Heart left ventricle (tissue), 16 donors: ENCODE measurements around the gene PCTP. TPM values are rescaled to one million over a fixed set of nuclear protein-coding genes. Genes with fewer than 3 reads are reported as not detected.
A peak's percentile ranks its signal among the peaks of the same experiment; 100 is the strongest.

Experiments
- ATAC-seq, 4 donors: fragments of 200-7000 bp; cut with Tn5 transposase; one replicate each; pipeline ENCODE4 v1.9.1; 2020 to 2022; ENCODE audit warnings: moderate library complexity in 4 of 4, mild to moderate bottlenecking in 3 of 4, moderate number of reproducible peaks in 1 of 4
- DNase-seq, 5 donors: peaks; one replicate each; pipeline ENCODE4 v3.0.0-alpha.2; 2020
- H3K27ac ChIP-seq, 12 donors: fragments of 200-600 bp; sonication (generic) in 4 of 12; one replicate each; pipeline versions ENCODE4 v1.5.0 to v1.8.0; 2016 to 2022; ENCODE audit warnings: mild to moderate bottlenecking in 2 of 12
- H3K27me3 ChIP-seq, 9 donors: fragments of 200-600 bp; sonication (generic) in 2 of 9; one replicate each; pipeline versions ENCODE4 v1.5.1 to v1.8.0; 2016 to 2022; ENCODE audit warnings: mild to moderate bottlenecking in 3 of 9
- H3K36me3 ChIP-seq, 9 donors: fragments of 200-600 bp; sonication (generic) in 2 of 9; one replicate each; pipeline versions ENCODE4 v1.5.0 to v1.8.0; 2018 to 2022; ENCODE audit warnings: mild to moderate bottlenecking in 2 of 9
- H3K4me1 ChIP-seq, 12 donors: fragments of 200-600 bp; sonication (generic) in 4 of 12; one replicate each; pipeline versions ENCODE4 v1.5.0 to v1.8.0; 2016 to 2022; ENCODE audit warnings: mild to moderate bottlenecking in 3 of 12
- H3K4me3 ChIP-seq, 12 donors: fragments of 200-600 bp; sonication (generic) in 4 of 12; one replicate each; pipeline versions ENCODE4 v1.5.0 to v1.8.0; 2017 to 2022; ENCODE audit warnings: mild to moderate bottlenecking in 9 of 12, moderate library complexity in 4 of 12
- H3K9me3 ChIP-seq, 12 donors: fragments of 200-600 bp; sonication (generic) in 4 of 12; one replicate each; pipeline versions ENCODE4 v1.5.0 to v1.8.0; 2016 to 2022; ENCODE audit warnings: mild to moderate bottlenecking in 1 of 12
- POLR2A ChIP-seq, 2 donors: fragments of 450-650 bp; IDR thresholded peaks; one replicate each; pipeline ENCODE4 v1.6.1; 2017; ENCODE audit warnings: antibody characterized with exemption in 2 of 2, mild to moderate bottlenecking in 2 of 2, moderate library complexity in 2 of 2
- WGBS, 4 donors: extraction: QIAGEN DNeasy Blood & Tissue Kit in 2 of 4; methylation state at CpG; one replicate each; pipeline versions ENCODE4 v1.1.5 to v1.1.7; 2013 to 2018; 5-methylcytosine and 5-hydroxymethylcytosine counted together
- intact Hi-C, 10 donors: fragments of 100-400 bp; cut with DNase I; formaldehyde crosslinking; loops; one replicate each; pipeline versions ENCODE4 v1.11.1 to v1.14.2; 2022
- long read RNA-seq, 3 donors: library from polyadenylated mRNA; unstranded; transcript quantifications; one replicate each; pipeline ENCODE4 v2.0.0, GENCODE V29; 2020 to 2021
- polyA plus RNA-seq, 2 donors: library from polyadenylated mRNA; stranded (reverse); fragments of 200-250 nt; gene quantifications; one replicate each; pipeline ENCODE4 v1.2.3, GENCODE V29; 2013
- total RNA-seq, 9 donors: library from RNA; depleted of rRNA in 2 of 9; stranded (reverse); fragments of >200 nt in 2 of 9; fragmentation: NEBNext Ultra II Directional in 3 of 9; extraction: Animal tissue kit (Norgen Biotek cat#: 25700) in 3 of 9; gene quantifications; one replicate each; pipeline versions ENCODE4 v1.1.0 to v1.2.4, GENCODE V29; 2016 to 2023
- TF ChIP-seq, protein P1 (sequence below), 12 donors: fragments of 200-600 bp; sonication (generic) in 4 of 12; IDR thresholded peaks; one replicate each; pipeline versions ENCODE4 v1.5.0 to v1.8.0; 2018 to 2022; ENCODE audit warnings: antibody characterized with exemption in 12 of 12, mild to moderate bottlenecking in 5 of 12
- donor health status: ischemic (EF 13 %, LVEDD 7.1; RV severe dilation, severe dysfunction).
- donor health status: healthy with polysubstance abuse.
- donor health status: DM: no; HTN: yes; CAD: no.
- donor health status: DM: no; HTN: no; CAD: no.
- donor health status: ischemic (EF 25% LVEDD 6.9; RV normal size, moderate dysfunction).
- donor health status: ischemic (EF 25% LVEDD 5.7; RV mildly dilated, moderate dysfunction).
- donor health status: healthy.
- donor health status: DM: yes; HTN: yes; CAD: no.
- donor health status: ischemic (EF 35%, LVEDD 5.7; RV mildly dilated, moderate dysfunction).
- donor health status: nonischemic (EF 11% LVEDD 7.7; RV severe dilation, severe dysfunction).
- donor health status: DM: yes; HTN: yes; CAD: no.
- donor health status: PGD.
- donor health status: ischemic (EF 29% LVEDD 5.4; RV normal size, mild dysfunction).
- donor health status: nonischemic (EF 23%, LVEDD 6.1; RV moderate dilation, normal function).

PCTP gene
- total RNA-seq (10 to 100 TPM; 14.8 to 22.6 (median 18.6) TPM), polyA plus RNA-seq (10 to 100 TPM; 11.8 to 21.1 TPM)
- long read RNA-seq, donor 1, transcript PCTP-206 (6 exons, 919 nt): minor isoform, 5 of 24 reads
- long read RNA-seq, donor 1, transcript PCTP-201 (6 exons, 2,044 nt): major isoform, 13 of 24 reads
- long read RNA-seq, donor 1, partial matches to known transcripts: 1 of 24 reads
- long read RNA-seq, donor 1, other reads (novel, unspliced or antisense): 3 of 24 reads
- long read RNA-seq, donor 2, transcript PCTP-201 (6 exons, 2,044 nt): major isoform, 62 of 77 reads
- long read RNA-seq, donor 2, transcript PCTP-202 (6 exons, 1,856 nt): minor isoform, 5 of 77 reads
- long read RNA-seq, donor 2, partial matches to known transcripts: 0 of 77 reads
- long read RNA-seq, donor 2, other reads (novel, unspliced or antisense): 3 of 77 reads
- long read RNA-seq, donor 3, transcript PCTP-201 (6 exons, 2,044 nt): major isoform, 10 of 17 reads
- long read RNA-seq, donor 3, partial matches to known transcripts: 2 of 17 reads
- long read RNA-seq, donor 3, other reads (novel, unspliced or antisense): 3 of 17 reads

DNA sequence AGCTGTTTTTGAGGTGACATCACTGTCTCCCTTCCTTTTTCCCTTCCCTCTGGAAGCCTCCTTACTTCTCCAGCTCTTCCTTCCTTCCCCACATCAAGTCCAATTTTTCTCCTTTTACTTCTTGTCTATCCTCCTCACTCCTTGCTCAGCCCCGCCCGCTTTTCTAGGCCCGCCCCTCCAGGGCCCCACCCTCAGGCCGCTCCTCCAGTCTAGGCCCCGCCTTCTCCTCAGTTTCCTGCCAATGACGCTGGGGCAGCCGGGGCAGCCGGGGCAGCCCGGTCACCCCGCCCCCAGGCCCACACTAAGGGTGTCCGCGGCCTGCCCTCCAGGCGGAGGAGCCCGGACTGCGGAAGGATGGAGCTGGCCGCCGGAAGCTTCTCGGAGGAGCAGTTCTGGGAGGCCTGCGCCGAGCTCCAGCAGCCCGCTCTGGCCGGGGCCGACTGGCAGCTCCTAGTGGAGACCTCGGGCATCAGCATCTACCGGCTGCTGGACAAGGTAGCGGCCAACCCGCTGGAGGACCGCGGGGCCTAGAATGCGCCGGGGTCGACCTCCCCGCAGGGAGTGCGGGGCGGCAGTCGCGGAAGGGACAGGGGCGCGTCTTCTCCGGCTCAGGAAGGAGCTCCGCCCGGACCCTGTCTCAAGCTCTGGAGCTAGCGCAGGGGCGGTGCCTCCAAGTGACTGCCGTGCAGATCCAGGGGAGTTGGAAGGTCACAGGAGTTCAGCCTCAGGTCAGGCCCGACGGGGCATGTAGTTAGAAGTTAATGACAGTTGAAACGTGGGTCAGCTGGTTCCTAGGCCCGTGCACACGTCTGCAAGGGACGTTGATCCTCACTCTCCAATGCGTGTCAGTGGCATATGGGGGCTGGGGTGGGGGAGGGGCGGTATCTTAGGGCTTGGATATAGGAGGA is at the start of gene PCTP:
Gene PCTP, plus strand, starts transcription at position 302 of the 908 bp plus-strand sequence. Its CDS starts 53 bp downstream, at position 355.
- Histone ChIP-seq H3K36me3 (peaks cover 0 to 18% (median 3%) of the 10 kb centered on the region in 9 donors), H3K4me3 (peak within 1 kb of the TSS; percentile 58 to 96 (median 88)), H3K27ac (peak within 1 kb of the TSS; percentile 82 to 98 (median 92)), H3K4me1 (peaks cover 0 to 20% (median 13%) of the 10 kb centered on the region in 12 donors), H3K9me3 (no peaks in the 10 kb centered on the region), H3K27me3 (no peaks in the 10 kb centered on the region)
- WGBS, 4 donors: 0 to 2% (median 1%) methylated on average over 21 to 53 of the region's 53 CpGs
- intact Hi-C loops: loop anchor here in 2 of 10 donors (2.0 to 10.0 kb wide), 2 partner anchors 18 to 336 kb away; no protein-coding TSS in a partner anchor
- TF ChIP-seq, protein P1, sequence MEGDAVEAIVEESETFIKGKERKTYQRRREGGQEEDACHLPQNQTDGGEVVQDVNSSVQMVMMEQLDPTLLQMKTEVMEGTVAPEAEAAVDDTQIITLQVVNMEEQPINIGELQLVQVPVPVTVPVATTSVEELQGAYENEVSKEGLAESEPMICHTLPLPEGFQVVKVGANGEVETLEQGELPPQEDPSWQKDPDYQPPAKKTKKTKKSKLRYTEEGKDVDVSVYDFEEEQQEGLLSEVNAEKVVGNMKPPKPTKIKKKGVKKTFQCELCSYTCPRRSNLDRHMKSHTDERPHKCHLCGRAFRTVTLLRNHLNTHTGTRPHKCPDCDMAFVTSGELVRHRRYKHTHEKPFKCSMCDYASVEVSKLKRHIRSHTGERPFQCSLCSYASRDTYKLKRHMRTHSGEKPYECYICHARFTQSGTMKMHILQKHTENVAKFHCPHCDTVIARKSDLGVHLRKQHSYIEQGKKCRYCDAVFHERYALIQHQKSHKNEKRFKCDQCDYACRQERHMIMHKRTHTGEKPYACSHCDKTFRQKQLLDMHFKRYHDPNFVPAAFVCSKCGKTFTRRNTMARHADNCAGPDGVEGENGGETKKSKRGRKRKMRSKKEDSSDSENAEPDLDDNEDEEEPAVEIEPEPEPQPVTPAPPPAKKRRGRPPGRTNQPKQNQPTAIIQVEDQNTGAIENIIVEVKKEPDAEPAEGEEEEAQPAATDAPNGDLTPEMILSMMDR (IDR thresholded peaks at IDR 0.05): peak in 11 of 12 donors; percentile 17 to 64 (median 34)
- TF ChIP-seq POLR2A (IDR thresholded peaks at IDR 0.05): peak in 1 of 2 donors; percentile 89
- peak; percentile 99 to 100 (median 100) for ATAC-seq
- peak; percentile 94 to 98 (median 97) for DNase-seq

GRCh38 chr17:55702150-55702549 is 48.7 kb upstream of the PCTP start:
- intact Hi-C loops: no loop called here

GRCh38 chr17:55704401-55704800 is 46.5 kb upstream of the PCTP start:
- intact Hi-C loops: no loop called here
- no peak overlapping the region for H3K4me3 ChIP-seq
- peaks cover 0 to 6% (median 0%) of the 10 kb centered on the region in 12 donors for H3K9me3 ChIP-seq
- TF ChIP-seq POLR2A (IDR thresholded peaks at IDR 0.05): no peak
- TF ChIP-seq, protein P1 (IDR thresholded peaks at IDR 0.05): no peak
- H3K27me3 ChIP-seq: peaks cover 0 to 19% (median 0%) of the 10 kb centered on the region in 9 donors
- WGBS, 4 donors: 87 to 91% (median 90%) methylated on average over 1 of the region's 1 CpG
- ATAC-seq: no peak
- peaks cover 0 to 13% (median 3%) of the 10 kb centered on the region in 12 donors for H3K4me1 ChIP-seq
- H3K36me3 ChIP-seq: no peaks in the 10 kb centered on the region
- H3K27ac ChIP-seq: no peak overlapping the region
- DNase-seq: no peak

More at GRCh38 chr17:55702150-55702549, 48.7 kb upstream of the PCTP start:
- peaks cover 0 to 9% (median under 1%) of the 10 kb centered on the region in 12 donors for H3K4me1 ChIP-seq
- DNase-seq (no peak), ATAC-seq (no peak)
- no peak overlapping the region for H3K27ac ChIP-seq
- H3K36me3 ChIP-seq: no peaks in the 10 kb centered on the region
- H3K9me3 ChIP-seq: peaks cover 0 to 6% (median 0%) of the 10 kb centered on the region in 12 donors
- no peak for TF ChIP-seq POLR2A (IDR thresholded peaks at IDR 0.05)
- TF ChIP-seq, protein P1 (IDR thresholded peaks at IDR 0.05): no peak
- 81 to 94% (median 91%) methylated on average over 7 of the region's 7 CpGs for WGBS, 4 donors
- peaks cover 0 to 19% (median 0%) of the 10 kb centered on the region in 9 donors for H3K27me3 ChIP-seq
- H3K4me3 ChIP-seq: no peak overlapping the region
